NCI-H128 (cell line): ENCODE results near the gene C11orf16.
A peak's percentile ranks its signal among the peaks of the same experiment; 100 is the strongest.
"Not testable (repeated sequence)": the region's sequence is repeated elsewhere in the genome, so short reads cannot be mapped to it uniquely, and the experiment has no call there.

Experiments used
- DNase-seq: peaks from one replicate; lab custom pipeline; 2025; ENCODE audit not compliant: unreplicated experiment; lab: John Stamatoyannopoulos, UW

Gene C11orf16

DNA sequence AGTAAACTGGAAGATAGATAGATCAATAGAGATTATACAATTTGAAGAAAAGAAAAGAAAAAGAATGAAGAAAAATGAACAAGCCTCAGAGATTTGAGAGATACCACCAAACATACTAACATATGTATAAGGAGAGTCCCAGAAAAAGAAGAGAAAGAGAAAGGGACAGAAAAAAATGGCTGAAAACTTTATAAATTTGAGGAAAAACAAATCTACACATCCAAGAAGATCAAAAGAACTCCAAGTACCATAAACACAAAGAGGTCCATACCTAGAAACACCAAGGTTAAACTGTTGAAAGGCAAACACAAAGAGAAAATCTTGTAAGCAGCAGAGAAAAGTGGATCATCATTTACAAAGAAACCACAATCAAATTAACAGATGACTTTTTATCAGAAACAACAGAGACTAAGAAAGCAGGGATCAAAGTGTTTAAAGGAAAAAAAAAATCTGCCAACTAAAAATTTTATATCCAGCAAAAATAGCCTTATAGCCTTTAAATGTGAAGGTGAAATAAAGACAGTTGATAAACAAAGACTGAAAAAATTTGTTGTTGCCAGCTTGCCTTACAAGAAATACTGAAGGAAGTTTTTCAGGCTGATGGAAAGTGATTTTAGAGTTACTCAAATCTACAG is 33.5 kb downstream of the C11orf16 start:
- no peak for DNase-seq

DNA sequence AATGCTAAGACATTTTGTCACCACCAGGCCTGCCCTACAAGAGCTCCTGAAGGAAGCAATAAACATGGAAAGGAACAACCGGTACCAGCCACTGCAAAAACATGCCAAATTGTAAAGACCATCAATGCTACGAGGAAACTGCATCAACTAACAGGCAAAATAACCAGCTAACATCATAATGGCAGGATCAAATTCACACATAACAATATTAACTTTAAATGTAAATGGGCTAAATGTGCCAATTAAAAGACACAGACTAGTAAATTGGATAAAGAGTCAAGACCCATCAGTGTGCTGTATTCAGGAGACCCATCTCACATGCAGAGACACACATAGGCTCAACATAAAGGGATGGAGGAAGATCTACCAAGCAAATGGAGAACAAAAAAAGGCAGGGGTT is 41.6 kb downstream of the C11orf16 start:
- DNase-seq, result not testable (repeated sequence)

DNA sequence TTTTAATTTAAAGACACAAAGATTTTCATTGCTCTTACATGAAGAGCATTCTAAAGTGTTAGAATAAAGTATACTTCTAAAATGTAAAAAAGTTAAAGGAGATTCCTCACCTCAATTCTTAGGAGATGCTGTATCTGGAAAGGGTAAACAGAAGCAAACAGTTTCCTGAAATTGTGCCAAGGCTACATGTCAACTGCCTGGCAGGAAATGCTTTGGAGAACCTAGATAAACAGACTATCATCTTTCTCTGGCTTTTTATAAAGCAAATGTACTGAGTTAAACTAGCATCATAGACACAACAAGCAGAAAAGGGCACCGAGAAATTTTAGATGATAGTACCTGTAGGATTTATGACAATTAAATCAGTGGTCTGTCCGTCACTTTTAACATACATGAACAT is 46.4 kb downstream of the C11orf16 start:
- peak; percentile 43 for DNase-seq

DNA sequence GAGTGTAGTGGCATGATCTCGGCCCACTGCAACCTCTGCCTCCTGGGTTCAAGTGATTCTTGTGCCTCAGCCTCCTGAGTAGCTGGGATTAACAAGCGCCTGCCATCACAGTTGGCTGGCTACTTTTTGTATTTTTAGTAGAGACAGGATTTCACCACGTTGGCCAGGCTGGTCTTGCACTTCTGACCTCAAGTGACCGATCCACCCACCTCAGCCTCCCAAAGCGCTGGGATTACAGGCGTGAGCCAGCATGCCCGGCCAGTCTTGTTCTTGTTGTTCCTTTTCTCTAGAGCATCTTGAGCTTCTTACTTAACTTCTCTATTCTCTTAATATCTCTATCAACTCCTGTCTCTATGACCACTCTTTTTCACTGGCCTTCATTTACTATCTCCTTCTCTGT is 51.2 kb downstream of the C11orf16 start:
- DNase-seq, result not testable (repeated sequence)

DNA sequence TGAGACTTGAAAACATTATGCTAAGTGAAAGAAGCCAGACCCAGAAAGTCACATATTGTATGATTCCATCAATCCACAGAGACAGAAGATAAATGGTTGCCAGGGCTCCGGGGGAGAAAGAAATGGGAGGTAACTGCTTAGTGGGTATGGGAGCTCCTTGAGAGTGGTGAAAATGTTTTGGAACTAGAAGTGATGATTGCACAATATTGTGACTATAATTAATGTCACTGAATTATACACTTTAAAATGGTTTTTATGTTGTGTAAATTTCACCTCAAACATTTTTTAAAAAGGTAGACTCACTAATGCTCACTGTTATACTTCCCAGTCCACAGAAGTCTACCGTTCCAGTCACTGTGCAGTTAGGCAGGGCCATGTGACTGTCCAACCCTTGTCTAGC is 54.0 kb downstream of the C11orf16 start:
- DNase-seq, result no peak

DNA sequence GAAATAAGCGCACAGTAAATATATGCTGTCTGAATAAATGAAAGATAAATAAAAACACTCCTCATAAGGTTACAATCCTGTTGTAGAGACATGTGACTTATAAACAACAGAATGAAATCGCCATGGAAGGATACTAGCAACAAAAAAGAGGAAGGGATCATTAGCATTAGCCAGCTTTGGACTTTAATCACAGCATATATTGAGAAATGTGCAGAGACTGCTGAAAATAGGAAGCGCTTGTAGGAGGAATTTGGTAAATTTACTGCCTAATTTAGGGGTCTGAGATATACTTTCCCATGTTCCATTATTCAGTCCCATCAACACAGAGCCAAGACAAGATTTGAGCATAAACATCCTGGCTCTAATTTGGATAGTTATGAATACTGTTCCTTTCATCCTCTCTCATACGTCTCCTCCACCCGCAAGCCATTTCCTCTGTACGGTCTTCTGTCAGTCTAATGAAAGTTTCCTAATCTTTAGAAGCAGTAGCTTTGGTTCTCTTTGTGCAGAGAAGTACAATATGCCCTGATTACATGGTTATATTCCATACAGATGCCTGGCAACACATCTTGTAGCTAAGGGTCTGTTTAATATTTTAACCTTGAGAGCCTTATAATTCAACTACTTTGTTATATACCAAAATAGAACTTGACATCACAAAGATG is 58.9 kb downstream of the C11orf16 start:
- no peak for DNase-seq

DNA sequence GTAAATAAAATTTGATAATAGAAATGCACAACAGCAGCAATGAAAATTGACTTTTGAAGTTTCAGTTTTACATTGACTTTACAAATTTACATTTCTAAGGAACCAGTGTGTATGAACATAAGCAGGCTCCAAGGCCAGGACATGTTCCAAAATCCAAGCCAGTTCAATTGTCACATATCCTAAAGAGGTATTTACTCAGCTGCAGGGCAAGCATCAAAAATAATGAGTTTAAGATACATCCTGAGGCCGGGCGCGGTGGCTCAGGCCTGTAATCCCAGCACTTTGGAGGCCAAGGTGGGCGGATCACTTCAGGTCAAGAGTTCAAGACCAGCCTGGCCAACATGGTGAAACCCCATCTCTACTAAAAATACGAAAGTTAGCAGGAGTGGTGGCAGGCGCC is 60.8 kb downstream of the C11orf16 start:
- no peak for DNase-seq

DNA sequence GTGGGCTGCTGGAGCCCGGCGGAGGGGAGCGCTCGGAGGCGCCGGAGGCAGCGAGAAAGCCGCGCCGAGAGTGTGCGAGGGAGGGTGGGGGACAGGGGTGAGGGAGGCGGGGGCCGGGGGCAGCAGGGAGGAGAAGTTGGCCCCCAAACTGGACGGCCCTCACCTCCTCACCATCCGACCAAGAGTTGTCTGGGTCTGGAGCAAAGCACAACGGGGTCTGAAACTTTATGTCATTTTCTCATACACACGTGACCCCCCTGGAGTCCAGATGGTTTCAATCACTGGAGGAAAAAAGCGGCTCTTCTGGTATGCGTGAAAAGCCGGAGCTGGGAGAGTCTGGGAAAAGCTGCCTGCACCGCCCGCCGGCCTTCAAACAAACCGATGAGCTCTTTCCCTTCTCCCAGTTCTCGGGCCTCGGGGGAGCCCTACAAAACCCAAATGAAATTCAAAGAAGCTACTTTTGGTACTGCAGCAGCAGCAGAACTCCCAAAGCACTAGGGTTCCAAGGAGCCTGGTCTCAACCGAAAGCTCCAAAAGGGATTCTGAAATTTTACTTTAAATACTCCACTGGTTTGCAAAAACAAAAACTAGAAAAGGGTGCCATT is 61.5 kb downstream of the C11orf16 start:
- DNase-seq, result no peak

DNA sequence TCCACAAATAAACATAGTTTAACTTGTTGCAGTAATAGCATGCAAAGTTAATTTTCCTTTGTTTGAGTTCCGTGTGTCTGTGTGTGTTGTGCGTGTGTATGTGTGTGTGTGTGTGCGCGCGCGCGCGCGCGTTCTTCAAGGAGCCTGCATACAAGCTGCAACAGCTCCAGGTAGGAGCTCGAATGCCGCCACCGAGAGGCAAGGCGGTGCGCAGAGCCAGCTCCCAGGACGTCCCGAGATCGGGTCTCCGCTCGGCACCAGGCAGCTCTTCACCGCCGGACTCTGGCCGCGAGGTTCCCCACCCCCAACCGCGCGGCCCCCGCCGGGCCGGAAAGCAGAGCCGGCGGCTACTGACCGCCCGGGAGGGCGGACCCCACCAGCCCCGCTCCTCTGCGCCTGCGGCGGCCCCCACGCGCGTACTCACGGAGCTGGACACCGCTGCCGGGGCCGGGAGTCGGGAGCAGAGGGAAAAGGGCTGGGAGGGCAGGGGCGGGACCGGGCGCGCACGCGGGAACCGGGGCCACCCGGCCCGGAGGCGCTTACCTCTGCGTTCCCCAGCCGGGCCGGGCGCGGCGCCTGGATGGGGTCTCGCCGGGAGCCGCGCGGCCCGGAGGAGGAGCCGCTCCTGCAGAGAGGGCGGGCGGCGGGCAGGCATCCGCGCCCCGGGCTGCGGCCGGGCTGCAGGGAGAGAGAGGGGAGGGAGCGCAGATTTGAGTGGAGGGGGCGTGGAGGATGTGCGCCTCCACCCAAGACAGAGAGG is 62.2 kb downstream of the C11orf16 start:
- DNase-seq, result no peak
